Activated effector memory CD4-positive, alpha-beta T cell treated with Interleukin-2 at 50 U/mL for 16 hours (primary cell): ENCODE results near the gene JCAD.
A peak's percentile ranks its signal among the peaks of the same experiment; 100 is the strongest.
"Not testable (repeated sequence)": the region's sequence is repeated elsewhere in the genome, so short reads cannot be mapped to it uniquely, and the experiment has no call there.

Experiments
- DNase-seq: peaks from one replicate; pipeline ENCODE4 v3.0.0-alpha.2; 2020

JCAD gene

DNA sequence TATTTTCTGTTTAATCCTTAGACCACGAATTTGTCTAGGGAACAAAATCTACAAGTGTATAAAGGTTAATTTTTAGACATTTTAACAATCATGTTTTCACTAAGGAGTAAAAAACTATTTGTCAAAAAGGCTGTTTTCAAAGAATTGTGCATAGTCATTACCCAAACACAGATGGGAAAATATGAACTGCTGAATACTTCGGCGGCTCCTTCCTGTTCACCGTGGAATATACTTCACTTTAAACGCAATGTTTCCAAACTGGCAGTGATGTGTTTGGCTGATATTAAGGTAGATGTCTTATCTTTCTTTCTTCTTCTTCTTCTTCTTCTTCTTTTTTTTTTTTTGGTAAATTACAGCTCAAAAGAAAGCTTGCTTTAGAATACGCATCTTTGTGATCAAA is 41.4 kb downstream of the JCAD start:
- DNase-seq: no peak

DNA sequence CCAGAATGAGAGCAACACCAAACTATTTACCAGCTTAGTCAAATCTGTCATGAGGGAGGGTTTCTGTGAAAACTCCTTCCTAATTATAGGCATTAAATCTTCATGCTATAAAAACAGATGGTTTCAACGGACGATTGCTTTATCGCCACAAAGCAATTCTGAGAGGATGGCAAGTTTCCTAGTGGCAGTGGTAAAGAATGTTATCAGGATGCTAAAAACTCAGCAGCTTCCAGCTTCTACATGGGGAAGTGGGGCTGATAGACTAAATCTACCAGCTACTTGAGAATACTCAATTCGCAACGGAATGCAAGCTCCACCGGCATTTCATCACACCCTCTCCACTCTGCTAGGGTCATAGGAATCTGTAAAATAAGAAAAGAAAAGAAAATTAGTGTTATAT is 41.8 kb downstream of the JCAD start:
- no peak for DNase-seq

DNA sequence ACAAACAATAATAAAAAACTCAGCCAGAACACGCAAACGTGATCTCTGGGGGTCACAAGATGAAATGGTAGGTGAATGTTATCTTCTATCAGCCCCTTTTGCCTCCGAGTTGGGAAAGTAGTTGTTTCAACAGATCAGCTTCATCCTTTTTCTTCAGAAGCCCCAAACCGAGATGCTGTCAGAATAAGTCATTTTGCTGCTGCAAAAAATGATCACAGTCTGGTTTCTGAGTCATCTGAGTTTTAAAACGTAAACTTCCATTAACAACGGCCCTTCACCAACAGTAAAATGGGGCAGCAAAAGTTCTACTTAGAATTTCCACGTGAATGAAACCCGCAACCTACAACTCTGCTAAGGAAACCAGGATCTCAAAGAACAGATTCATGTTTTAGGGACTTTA is 44.9 kb downstream of the JCAD start:
- no peak for DNase-seq

DNA sequence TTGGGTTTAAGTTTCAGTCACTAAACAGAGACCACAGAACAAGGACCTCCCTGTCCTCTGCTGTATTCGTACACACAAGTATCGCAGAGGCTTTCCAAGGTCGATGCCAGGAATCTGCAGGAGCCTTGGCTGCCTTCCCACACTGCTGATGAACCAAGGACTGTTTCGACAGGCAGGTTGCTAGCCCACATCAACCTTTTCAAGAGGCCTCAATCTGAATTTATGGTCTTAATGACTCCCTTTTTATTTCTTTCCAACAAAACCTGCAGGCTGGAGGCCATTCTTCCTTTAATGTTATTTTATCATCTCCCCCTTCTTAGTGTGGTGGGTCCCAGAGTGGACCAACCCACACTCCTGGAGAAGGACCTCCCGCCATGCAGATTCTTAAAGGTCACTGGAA is 45.6 kb downstream of the JCAD start:
- no peak for DNase-seq

- DNase-seq: no peak
Measured at GRCh38 chr10:30011956-30012647, 47.3 kb downstream of the JCAD start.

GRCh38 chr10:30011396-30011795 is 48.0 kb downstream of the JCAD start:
- DNase-seq: no peak

DNA sequence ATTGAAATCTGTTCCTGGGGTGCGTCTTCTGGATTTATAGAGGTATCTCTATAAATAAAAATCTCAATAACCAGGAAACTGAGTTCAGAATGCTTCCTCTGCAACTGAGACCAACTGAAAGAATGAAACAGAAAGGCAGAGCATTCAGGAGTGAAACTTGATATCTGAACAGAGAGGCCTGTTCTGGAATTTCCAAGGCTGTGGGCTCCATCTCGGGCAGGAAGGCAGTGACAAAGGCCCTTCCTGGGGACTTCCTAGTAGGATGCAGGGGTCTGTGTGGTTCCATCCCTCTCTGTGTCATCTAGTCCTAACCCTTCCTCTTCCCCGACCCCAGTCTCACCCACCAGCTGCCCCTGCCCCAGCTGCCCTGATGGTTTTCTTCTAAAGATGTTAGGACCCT is 52.0 kb downstream of the JCAD start:
- DNase-seq: no peak

- DNase-seq: no peak
Measured at GRCh38 chr10:30006410-30006809, 53.0 kb downstream of the JCAD start.

DNA sequence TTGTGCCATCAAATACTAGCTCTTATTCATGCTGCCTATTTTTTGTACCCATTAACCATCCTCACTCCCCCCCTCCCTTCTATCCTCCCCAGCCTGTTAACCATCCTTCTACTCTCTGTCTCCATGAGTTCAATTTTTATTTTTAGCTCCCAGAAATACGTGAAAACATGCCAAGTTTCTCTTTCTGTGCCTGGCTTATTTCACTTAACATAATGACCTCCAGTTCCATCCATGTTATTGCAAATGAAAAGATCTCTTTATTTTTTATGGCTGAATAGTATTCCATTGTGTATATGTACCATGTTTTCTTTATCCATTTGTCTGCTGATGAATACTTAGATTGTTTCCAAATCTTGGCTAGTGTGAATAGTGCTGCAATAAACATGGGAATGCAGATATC is 54.3 kb downstream of the JCAD start:
- DNase-seq: not testable (repeated sequence)

DNA sequence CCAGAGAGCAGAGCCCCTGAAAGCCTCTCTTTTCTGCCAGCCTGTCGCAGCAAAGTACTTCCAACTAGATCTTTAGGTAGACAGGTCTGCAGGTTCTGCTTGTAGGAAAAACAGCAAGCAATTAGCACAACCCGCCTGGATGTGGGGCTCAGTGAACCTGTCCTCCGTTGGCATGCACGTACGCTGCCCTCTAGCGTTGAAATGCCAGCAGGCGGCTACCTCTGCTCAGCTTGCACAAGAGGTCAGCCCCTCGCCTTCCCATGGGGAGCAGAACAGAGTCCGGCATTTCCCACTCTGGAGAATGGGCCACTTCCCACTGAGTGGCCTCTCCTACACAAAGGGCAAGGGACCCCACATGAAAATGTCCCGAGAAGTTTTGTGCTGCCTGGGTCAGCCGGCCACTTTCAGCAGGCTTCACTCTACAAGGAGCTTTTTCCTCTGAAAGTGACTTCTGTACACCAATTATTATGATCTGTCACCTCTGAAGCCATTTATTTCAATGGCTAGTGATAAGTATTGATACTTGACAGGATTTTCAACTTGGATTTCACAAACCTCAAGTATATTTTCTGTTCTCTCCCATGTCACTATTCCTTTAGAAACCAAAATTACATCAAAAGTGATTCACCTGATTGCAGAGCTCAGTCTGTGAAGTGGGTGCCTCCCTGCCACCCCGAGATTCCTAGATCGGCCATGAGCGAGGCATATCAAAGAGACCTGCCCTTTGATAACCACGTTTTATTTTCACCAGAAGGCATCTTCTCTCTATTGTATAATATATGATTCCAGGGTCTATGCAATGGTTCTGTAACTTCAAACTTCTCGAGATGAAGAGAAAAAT is 56.7 kb downstream of the JCAD start:
- peak; percentile 33 for DNase-seq

DNA sequence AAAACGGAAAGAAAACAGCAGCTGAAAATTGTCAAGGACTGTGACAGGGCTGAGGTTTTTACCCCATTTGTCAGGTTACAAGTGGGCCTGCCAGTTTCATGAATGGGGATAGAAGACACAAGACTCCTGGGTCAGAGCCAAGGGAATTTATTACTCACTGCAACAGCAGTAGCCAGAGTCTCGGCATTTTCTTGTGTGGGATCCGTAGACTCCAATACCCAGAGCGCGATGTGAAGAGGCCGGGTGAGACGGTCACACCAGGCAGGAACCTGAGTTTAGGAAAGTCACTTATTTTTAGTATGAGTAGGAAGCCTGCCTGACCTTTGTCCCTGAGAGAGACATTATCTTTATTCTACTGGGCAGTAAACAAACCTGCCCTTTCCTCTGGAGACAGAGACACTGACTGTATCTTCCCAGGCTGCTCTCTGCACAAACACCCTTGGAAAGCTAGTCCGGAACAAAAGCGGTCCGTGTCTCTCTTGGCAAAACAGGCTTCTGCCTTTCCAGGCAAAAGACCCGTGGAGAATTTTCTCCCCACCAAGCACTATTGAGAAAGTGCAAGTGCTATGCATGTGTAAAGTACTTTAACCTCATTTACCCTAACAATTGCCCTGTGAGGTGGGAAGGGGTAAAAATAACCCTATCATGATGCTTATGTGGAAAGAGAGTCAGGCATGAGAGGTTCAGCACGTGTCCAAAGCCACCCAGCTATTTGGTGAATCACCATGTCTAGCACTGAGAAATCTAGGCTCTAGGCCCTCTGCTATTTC is 58.4 kb downstream of the JCAD start:
- DNase-seq: no peak

- peak; percentile 53 for DNase-seq
Measured at GRCh38 chr10:29998142-29998808, 61.1 kb downstream of the JCAD start.

DNA sequence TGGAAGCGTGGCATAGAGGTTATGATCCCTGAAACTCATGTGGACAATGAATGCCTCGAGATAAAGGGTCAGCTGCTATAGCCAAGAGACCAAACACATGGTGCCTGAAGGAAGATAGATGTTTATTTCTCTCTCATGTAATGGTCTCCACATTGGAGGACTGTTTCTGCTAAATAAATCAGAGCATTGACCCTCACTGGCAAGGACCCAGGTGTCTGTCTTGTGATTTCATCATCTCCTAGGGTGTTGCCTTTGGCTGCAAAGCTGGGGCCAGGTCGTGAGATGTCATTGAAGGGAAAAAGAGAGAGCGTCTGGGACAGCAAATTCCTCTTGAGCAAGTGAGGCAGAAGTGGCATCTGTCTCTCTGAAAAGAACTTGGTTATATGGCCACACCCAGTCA is 64.6 kb downstream of the JCAD start:
- DNase-seq: no peak

- DNase-seq: no peak
Measured at GRCh38 chr10:29993319-29993915, 66.0 kb downstream of the JCAD start.

GRCh38 chr10:29992914-29993313 is 66.5 kb downstream of the JCAD start:
- no peak for DNase-seq

DNA sequence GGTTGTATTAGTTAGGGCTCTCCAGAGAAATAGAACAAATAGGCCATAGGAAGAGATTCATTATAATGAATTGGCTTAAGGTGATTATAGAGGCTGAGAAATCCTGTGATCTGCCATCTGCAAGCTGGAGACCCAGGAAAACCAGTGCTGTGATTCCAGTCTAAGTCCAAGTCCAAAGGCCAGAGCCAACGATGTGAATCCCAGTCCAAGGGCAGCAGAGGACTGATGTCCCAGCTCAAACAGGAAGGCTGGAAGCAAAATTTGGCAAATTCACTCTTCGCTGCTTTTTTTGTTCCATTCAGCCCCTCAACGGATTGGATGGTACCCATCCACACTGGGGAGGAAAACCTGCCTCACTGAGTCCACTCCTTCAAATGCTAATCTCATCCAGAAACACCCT is 68.0 kb downstream of the JCAD start:
- DNase-seq: no peak

DNA sequence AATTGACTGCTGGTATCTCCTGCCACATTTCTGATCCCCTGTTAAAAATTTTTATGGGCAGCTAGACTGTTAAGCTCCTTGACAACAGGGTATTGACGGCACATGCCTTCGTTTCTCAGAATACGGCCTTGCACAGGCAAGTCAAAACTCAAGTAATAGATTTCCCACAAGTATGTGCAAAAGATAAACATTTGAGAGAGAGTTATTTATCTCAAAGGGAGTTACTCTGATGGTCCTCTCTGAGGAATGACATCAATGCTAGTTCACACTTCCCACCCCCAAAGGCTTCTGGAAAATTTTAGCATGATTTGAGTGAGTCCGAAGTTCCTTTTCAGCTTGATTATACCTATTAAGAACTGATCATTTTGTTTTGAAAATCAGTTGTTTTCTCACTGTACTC is 71.9 kb downstream of the JCAD start:
- DNase-seq: no peak

DNA sequence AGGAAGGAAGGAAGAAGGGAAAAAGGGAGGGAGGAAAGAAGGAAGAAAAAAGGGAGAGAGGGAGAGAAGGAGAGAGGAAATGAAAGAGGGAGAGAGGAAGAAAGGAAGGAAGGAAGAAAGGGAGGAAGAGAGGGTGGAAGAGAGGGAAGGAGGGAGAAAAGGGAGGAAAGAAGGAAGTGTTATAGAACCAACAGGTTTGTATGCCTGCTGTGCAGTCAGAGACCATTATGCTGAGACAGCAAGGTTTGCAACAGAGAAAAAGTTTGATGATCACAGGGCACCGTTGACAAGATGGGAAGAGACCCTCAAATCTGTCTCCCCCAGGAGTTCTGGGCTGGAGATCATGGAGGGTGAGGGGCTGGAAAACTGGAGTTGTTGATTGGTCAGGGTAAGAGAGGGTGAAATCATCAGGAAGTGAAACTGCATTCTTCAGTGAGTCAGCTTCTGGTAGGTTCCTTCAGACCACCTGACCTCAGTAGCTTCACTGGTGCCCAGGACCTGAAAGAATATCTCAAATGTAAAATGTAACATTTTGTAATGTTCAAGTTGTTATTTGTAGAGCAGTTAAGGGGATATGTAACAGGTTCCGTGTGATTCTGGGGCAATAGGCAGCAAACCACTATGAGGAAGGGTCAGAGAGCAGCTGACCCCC is 76.3 kb downstream of the JCAD start:
- no peak for DNase-seq

GRCh38 chr10:29981510-29981909 is 77.9 kb downstream of the JCAD start:
- DNase-seq: no peak

DNA sequence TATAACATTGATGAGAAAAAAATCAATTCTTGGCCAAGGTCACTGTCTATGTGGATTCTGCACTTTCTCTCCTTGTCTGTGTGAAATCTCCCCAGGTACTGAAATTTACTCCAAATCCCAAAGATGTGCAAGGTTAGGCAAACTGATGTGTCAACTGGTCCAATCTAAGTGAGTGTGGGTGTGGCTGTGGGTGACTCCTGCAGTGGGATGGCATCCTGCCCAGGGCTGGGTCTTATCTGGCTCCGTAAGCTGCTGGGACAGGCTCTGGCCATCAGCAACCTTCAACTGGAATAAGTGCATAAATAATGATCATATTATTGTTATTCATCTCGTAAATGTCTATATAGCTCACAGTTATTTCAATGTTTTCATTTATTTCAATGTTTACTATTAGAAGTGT is 79.3 kb downstream of the JCAD start:
- DNase-seq: no peak

GRCh38 chr10:29979421-29979779 is 80.0 kb downstream of the JCAD start:
- DNase-seq: not testable (repeated sequence)

DNA sequence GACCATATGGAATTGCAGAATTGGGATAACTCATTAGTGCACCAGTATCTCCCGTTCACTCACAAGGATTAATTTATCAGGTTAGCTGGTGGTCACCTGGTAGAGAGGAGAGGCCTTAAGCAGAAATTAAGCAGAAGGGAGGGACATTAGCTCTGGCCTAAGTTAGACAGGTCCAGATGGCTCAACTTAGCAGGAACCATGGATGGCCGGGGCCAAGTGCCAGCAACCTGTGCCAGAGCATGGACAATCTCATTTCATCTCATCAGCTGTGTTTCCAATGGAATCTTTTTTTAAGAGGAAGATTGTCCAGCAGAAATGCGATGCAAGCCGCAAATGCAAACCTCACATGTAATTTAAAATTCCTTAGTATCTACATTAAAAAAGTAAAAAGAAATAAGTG is 82.2 kb downstream of the JCAD start:
- DNase-seq: no peak
